Prostate gland (tissue), 2 donors: Measurements from ENCODE around the gene LRCH1. TPM values are rescaled to one million over a fixed set of nuclear protein-coding genes. Genes with fewer than 3 reads are reported as not detected.

Source experiments
- DNase-seq: peaks from one replicate; pipeline ENCODE4 v3.0.0-alpha.2; 2019; ENCODE audit warnings: low spot score
- H3K27ac ChIP-seq, 2 donors: fragments of 200-600 bp; sonication (generic); 2 replicates each; pipeline ENCODE4 v1.5.1; 2017 to 2019
- H3K27me3 ChIP-seq: fragments of 200-600 bp; sonication (generic); replicated peaks from 2 replicates; pipeline ENCODE4 v1.5.1; 2019; ENCODE audit not compliant: insufficient read depth
- H3K36me3 ChIP-seq, 2 donors: fragments of 200-600 bp; sonication (generic); 1 replicate in 1 of 2; 2 replicates in 1 of 2; pipeline versions ENCODE4 v1.5.1 to v1.8.1; 2017 to 2019
- H3K4me1 ChIP-seq: fragments of 200-600 bp; sonication (generic); replicated peaks from 2 replicates; pipeline ENCODE4 v1.5.1; 2019
- H3K4me3 ChIP-seq, 2 donors: fragments of 200-600 bp; sonication (generic); 2 replicates each; pipeline ENCODE4 v1.5.1; 2017 to 2019
- H3K9me3 ChIP-seq: fragments of 200-600 bp; sonication (generic); 2 replicates; pipeline ENCODE4 v1.5.1; 2017
- CTCF ChIP-seq, 4 experiments: fragments of 200-600 bp in 2 of 4; fragments of 450-650 bp in 2 of 4; sonication (generic) in 2 of 4; IDR thresholded peaks; 1 replicate in 3 of 4; 2 replicates in 1 of 4; pipeline ENCODE4 v1.5.1; 2016 to 2019; ENCODE audit warnings: antibody characterized with exemption in 4 of 4, mild to moderate bottlenecking in 2 of 4, moderate library complexity in 2 of 4
- POLR2A ChIP-seq: fragments of 450-650 bp; IDR thresholded peaks from one replicate; pipeline ENCODE4 v1.6.1; 2016; ENCODE audit warnings: antibody characterized with exemption, mild to moderate bottlenecking
- POLR2AphosphoS5 ChIP-seq: sonication (generic); formaldehyde crosslinking; IDR thresholded peaks from one replicate; pipeline ENCODE4 v1.6.1; 2017; ENCODE audit warnings: antibody characterized with exemption
- WGBS: methylation state at CpG from one replicate; pipeline ENCODE4 v1.1.5; 2018; 5-methylcytosine and 5-hydroxymethylcytosine counted together
- intact Hi-C: fragments of 100-400 bp; cut with DNase I; formaldehyde crosslinking; loops from one replicate; pipeline ENCODE4 v1.14.2; 2022
- total RNA-seq, 2 donors: library from RNA; depleted of rRNA; stranded (reverse); fragments of >200 nt; gene quantifications; one replicate each; pipeline ENCODE4 v1.1.0, GENCODE V29; 2016

The LRCH1 gene
- total RNA-seq, 2 donors from 2014 or later, result 14.8 to 17.2 TPM

GRCh38 chr13:46771693-46772092 is 218.7 kb downstream of the LRCH1 start:
- Histone ChIP-seq H3K9me3 (no peaks in the 10 kb centered on the region), H3K4me1 (no peaks in the 10 kb centered on the region), H3K27ac (no peak overlapping the region), H3K4me3 (no peak overlapping the region), H3K27me3 (no peaks in the 10 kb centered on the region), H3K36me3 (no peaks in the 10 kb centered on the region)
- DNase-seq, result no peak
- intact Hi-C loops, result no loop called here
- no peak for TF ChIP-seq POLR2A
- TF ChIP-seq POLR2AphosphoS5, result no peak
- TF ChIP-seq CTCF (IDR thresholded peaks at IDR 0.05), result no peak

- intact Hi-C loops, result no loop called here
- no peak for TF ChIP-seq POLR2AphosphoS5
- no peak for TF ChIP-seq CTCF (IDR thresholded peaks at IDR 0.05)
- no peak for TF ChIP-seq POLR2A
- DNase-seq, result no peak
- Histone ChIP-seq H3K27me3 (no peaks in the 10 kb centered on the region), H3K4me3 (no peak overlapping the region), H3K36me3 (no peaks in the 10 kb centered on the region), H3K4me1 (no peaks in the 10 kb centered on the region), H3K27ac (no peak overlapping the region), H3K9me3 (no peaks in the 10 kb centered on the region)
- WGBS, result 38% methylated on average over 2 of the region's 2 CpGs
These were observed 220.6 kb downstream of the LRCH1 start for GRCh38 chr13:46773541-46773940.

- no peaks in the 10 kb centered on the region for H3K9me3 ChIP-seq
- TF ChIP-seq POLR2AphosphoS5 (no peak), CTCF (IDR thresholded peaks at IDR 0.05) (no peak), POLR2A (no peak)
- no peaks in the 10 kb centered on the region for H3K4me1 ChIP-seq
- no peak overlapping the region for H3K27ac ChIP-seq
- no peaks in the 10 kb centered on the region for H3K27me3 ChIP-seq
- H3K4me3 ChIP-seq, result no peak overlapping the region
- 71% methylated on average over 8 of the region's 8 CpGs for WGBS
- DNase-seq, result no peak
- peaks cover 0 to 3% of the 10 kb centered on the region in 2 donors for H3K36me3 ChIP-seq
- intact Hi-C loops, result no loop called here
These were observed 222.6 kb downstream of the LRCH1 start for GRCh38 chr13:46775385-46776107.

- intact Hi-C loops, result no loop called here
- Histone ChIP-seq H3K36me3 (peaks cover 0 to 6% of the 10 kb centered on the region in 2 donors), H3K4me3 (no peak overlapping the region), H3K9me3 (no peaks in the 10 kb centered on the region), H3K27me3 (no peaks in the 10 kb centered on the region), H3K27ac (no peak overlapping the region), H3K4me1 (no peaks in the 10 kb centered on the region)
- TF ChIP-seq POLR2A (no peak), CTCF (IDR thresholded peaks at IDR 0.05) (no peak), POLR2AphosphoS5 (no peak)
- no peak for DNase-seq
- 50% methylated on average over 3 of the region's 3 CpGs for WGBS
These were observed 225.1 kb downstream of the LRCH1 start for GRCh38 chr13:46778095-46778494.

- 86% methylated on average over 2 of the region's 2 CpGs for WGBS
- H3K27me3 ChIP-seq, result no peaks in the 10 kb centered on the region
- TF ChIP-seq CTCF (IDR thresholded peaks at IDR 0.05), result no peak
- no peak for TF ChIP-seq POLR2A
- no peak for TF ChIP-seq POLR2AphosphoS5
- DNase-seq, result no peak
- H3K4me1 ChIP-seq, result no peaks in the 10 kb centered on the region
- no peaks in the 10 kb centered on the region for H3K9me3 ChIP-seq
- H3K36me3 ChIP-seq, result peaks cover 0 to 6% of the 10 kb centered on the region in 2 donors
- H3K27ac ChIP-seq, result no peak overlapping the region
- no peak overlapping the region for H3K4me3 ChIP-seq
- intact Hi-C loops, result no loop called here
These were observed 225.9 kb downstream of the LRCH1 start for GRCh38 chr13:46778890-46779289.
